Activated CD8-positive, alpha-beta memory T cell treated with anti-CD3 and anti-CD28 coated beads, Interleukin-2, amount 10 ng/mL, durations not matched to agents 7 days and 5 days (primary cell): ENCODE measurements around the gene KRT16. TPM values are rescaled to one million over a fixed set of nuclear protein-coding genes. Genes with fewer than 3 reads are reported as not detected.
"Not testable (repeated sequence)": the region's sequence is repeated elsewhere in the genome, so short reads cannot be mapped to it uniquely, and the experiment has no call there.

Experiments used
- ATAC-seq: fragments of 150-1000 bp; cut with Tn5 transposase; one replicate; pipeline ENCODE4 v1.10.0; 2021; ENCODE audit warnings: moderate library complexity
- CTCF ChIA-PET: fragments of 350-600 bp; sonication (Branson Sonifier 250); formaldehyde crosslinking; loops from one replicate; lab custom pipeline; 2021; ENCODE audit warnings: antibody characterized with exemption; lab: Charles Lee
- DNase-seq: peaks from one replicate; pipeline ENCODE4 v3.0.0-alpha.2; 2020
- H3K27ac Mint-ChIP-seq: one replicate; pipeline ENCODE4 v1.8.0; 2021; ENCODE audit warnings: mild to moderate bottlenecking, mixed read lengths
- H3K27me3 Mint-ChIP-seq: one replicate; pipeline ENCODE4 v1.8.0; 2021; ENCODE audit warnings: mixed read lengths
- H3K36me3 Mint-ChIP-seq: one replicate; pipeline ENCODE4 v1.8.0; 2021; ENCODE audit warnings: mild to moderate bottlenecking, mixed read lengths
- H3K4me1 Mint-ChIP-seq: one replicate; pipeline ENCODE4 v1.8.0; 2021; ENCODE audit warnings: mixed read lengths
- H3K4me3 Mint-ChIP-seq: one replicate; pipeline ENCODE4 v1.8.0; 2021; ENCODE audit warnings: mild to moderate bottlenecking, moderate library complexity, mixed read lengths
- H3K9me3 Mint-ChIP-seq: one replicate; pipeline ENCODE4 v1.8.0; 2022; ENCODE audit warnings: low read depth, mixed read lengths
- total RNA-seq, 2 experiments: library from RNA; stranded (reverse); gene quantifications; one replicate each; pipeline ENCODE4 v1.2.3, GENCODE V29; 2021

Gene KRT16
- total RNA-seq, 2 experiments from 2014 or later = not detected

DNA sequence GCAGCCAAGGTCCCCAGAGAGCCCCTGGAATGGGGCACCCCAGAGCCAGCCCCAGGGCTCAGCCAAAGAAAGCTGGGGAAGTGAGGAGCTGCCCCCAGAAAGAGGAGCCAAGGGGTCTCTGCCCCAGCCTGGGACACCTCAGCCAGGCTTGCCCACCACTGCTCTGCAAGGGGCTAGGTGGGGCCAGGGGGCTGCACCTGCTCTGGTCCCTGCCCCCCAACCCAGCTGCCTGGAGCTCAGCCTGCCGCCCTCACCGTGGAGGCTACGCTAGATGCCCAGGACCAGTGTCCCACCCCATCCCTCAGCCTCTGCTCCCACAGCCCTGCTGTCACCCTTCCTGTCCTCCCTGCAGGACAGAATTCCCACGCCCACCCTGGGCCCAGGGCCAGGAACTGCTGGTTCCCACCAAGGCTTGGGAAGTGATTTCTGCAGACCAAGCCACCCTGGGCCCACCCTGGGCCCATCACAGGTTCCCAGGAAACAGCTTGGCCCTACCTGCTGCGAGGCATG, 39.9 kb upstream of the KRT16 start:
- no peak overlapping the region for H3K27ac Mint-ChIP-seq
- H3K27me3 Mint-ChIP-seq = no peaks in the 10 kb centered on the region
- DNase-seq (no peak), ATAC-seq (no peak)
- no peaks in the 10 kb centered on the region for H3K36me3 Mint-ChIP-seq
- no peaks in the 10 kb centered on the region for H3K9me3 Mint-ChIP-seq
- peaks cover 8% of the 10 kb centered on the region for H3K4me1 Mint-ChIP-seq
- H3K4me3 Mint-ChIP-seq = no peak overlapping the region
- CTCF ChIA-PET = interaction anchor here (1.4 to 15.9 kb wide), 3 partner anchors 13 to 103 kb away, joined by 3 to 558 read pairs (median 11); no protein-coding TSS in a partner anchor

DNA sequence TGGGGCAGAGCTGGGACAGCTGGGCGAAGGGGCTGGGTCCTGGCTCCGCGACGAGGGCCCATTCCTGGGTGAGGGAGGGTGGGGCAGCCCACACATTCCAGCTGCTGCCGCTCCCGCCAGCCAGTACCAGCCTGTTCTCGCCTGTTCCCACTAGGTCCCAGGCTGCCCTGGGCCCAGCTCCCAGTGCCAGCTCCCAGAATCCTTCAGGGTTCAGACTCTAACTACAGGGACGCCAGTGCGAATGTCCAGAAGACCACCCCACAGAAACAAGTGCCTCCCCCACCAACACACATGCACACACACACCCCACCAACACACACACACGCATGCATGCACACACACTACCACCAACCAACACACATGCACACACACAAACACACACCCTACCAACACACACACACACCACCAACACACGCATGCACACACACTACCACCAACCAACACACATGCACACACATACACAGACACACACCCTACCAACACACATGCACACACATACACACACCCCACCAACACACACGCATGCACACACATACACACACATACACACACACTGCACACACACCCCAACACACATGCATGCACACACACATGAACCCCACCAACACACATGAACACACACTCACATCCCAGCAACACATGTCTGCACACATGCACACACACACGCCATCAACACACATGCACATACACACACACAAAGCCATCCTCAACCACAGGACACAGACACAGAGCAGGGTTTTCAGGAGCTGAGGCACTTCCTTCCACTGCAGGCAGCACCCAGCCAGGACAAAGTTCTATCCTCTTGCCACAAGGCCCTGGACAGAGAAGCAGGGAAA, 39.3 kb upstream of the KRT16 start:
- Mint-ChIP-seq H3K27me3 (no peaks in the 10 kb centered on the region), H3K4me3 (no peak overlapping the region), H3K9me3 (no peaks in the 10 kb centered on the region), H3K27ac (no peak overlapping the region), H3K4me1 (peaks cover 8% of the 10 kb centered on the region), H3K36me3 (no peaks in the 10 kb centered on the region)
- CTCF ChIA-PET = interaction anchor here (1.4 to 15.9 kb wide), 4 partner anchors 14 to 103 kb away, joined by 3 to 558 read pairs (median 124); no protein-coding TSS in a partner anchor
- ATAC-seq (no peak), DNase-seq (no peak)

- H3K36me3 Mint-ChIP-seq = no peaks in the 10 kb centered on the region
- no peak for DNase-seq
- H3K4me1 Mint-ChIP-seq = peaks cover 8% of the 10 kb centered on the region
- H3K9me3 Mint-ChIP-seq = no peaks in the 10 kb centered on the region
- no peaks in the 10 kb centered on the region for H3K27me3 Mint-ChIP-seq
- CTCF ChIA-PET = interaction anchor here (1.0 to 15.9 kb wide), 3 partner anchors 15 to 100 kb away, joined by 4 to 558 read pairs (median 236); no protein-coding TSS in a partner anchor
- H3K4me3 Mint-ChIP-seq = no peak overlapping the region
- no peak overlapping the region for H3K27ac Mint-ChIP-seq
- no peak for ATAC-seq
Measured at GRCh38 chr17:41650794-41651624, 38.4 kb upstream of the KRT16 start.

GRCh38 chr17:41649923-41650519, 37.5 kb upstream of the KRT16 start:
- Mint-ChIP-seq H3K27ac (no peak overlapping the region), H3K4me3 (no peak overlapping the region), H3K36me3 (no peaks in the 10 kb centered on the region), H3K27me3 (no peaks in the 10 kb centered on the region), H3K9me3 (no peaks in the 10 kb centered on the region), H3K4me1 (peaks cover 8% of the 10 kb centered on the region)
- ATAC-seq (no peak), DNase-seq (no peak)
- CTCF ChIA-PET = interaction anchor here (0.7 to 15.9 kb wide), 13 partner anchors 16 to 987 kb away, joined by 3 to 558 read pairs (median 11); partner anchors contain the start of genes EIF1 and KRT36

DNA sequence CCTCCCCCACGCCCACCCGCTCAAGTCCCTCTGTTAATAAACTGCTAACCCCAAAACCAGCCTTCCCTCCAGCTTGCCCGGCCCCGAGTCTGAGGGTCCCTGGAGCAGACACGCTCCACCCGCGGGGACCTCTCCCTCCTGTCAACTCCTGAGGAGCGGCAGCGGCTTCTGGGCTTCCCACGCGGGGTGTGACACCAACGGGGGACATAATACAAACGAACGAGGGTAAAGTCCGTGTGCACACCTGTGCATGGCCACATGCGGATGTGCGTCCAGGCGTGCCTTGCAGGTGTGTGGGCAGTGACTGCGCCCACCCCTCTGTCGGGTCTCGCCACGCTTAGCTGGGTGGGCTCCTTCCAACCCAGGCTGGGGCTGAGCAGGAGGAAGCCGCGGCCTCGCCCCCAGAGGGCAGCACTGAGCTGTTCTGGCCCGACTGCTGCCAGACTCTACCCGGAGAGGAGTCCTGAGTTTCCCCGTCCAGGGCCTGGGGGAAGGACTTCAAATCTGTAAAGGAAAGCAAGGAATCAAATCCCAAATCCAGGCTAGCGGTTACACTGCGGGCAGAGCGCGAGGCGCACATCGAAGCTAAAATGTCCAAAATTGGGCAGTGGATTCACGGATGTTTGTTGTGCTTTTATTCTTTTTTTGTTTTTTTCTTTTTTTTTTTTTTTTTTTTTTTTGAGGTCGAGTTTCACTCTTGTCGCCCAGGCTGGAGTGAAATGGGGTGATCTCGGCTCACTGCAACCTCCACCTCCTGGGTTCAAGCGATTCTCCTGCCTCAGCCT, 36.0 kb upstream of the KRT16 start:
- Mint-ChIP-seq H3K36me3 (no peaks in the 10 kb centered on the region), H3K27me3 (no peaks in the 10 kb centered on the region), H3K4me1 (peaks cover 8% of the 10 kb centered on the region), H3K27ac (peak overlapping the region; percentile 75), H3K9me3 (no peaks in the 10 kb centered on the region), H3K4me3 (peak overlapping the region; percentile 55)
- CTCF ChIA-PET = interaction anchor here (0.5 to 15.9 kb wide), 80 partner anchors 9 to 1574 kb away, joined by 3 to 558 read pairs (median 4); partner anchors contain the start of genes EIF1, KLHL10, KRT13 and KRT15
- peak; percentile 89 for DNase-seq
- ATAC-seq = peak; percentile 90

- peak overlapping the region; percentile 30 for H3K4me3 Mint-ChIP-seq
- ATAC-seq (peak; percentile 82), DNase-seq (peak; percentile 90)
- no peaks in the 10 kb centered on the region for H3K9me3 Mint-ChIP-seq
- H3K27ac Mint-ChIP-seq = no peak overlapping the region
- peaks cover 8% of the 10 kb centered on the region for H3K4me1 Mint-ChIP-seq
- CTCF ChIA-PET = interaction anchor here (0.7 to 15.9 kb wide), 69 partner anchors 8 to 1330 kb away, joined by 3 to 558 read pairs (median 5); partner anchors contain the start of genes EIF1, KLHL10, KRT13 and KRT17
- H3K27me3 Mint-ChIP-seq = no peaks in the 10 kb centered on the region
- no peaks in the 10 kb centered on the region for H3K36me3 Mint-ChIP-seq
Measured at GRCh38 chr17:41647940-41648410, 35.4 kb upstream of the KRT16 start.

DNA sequence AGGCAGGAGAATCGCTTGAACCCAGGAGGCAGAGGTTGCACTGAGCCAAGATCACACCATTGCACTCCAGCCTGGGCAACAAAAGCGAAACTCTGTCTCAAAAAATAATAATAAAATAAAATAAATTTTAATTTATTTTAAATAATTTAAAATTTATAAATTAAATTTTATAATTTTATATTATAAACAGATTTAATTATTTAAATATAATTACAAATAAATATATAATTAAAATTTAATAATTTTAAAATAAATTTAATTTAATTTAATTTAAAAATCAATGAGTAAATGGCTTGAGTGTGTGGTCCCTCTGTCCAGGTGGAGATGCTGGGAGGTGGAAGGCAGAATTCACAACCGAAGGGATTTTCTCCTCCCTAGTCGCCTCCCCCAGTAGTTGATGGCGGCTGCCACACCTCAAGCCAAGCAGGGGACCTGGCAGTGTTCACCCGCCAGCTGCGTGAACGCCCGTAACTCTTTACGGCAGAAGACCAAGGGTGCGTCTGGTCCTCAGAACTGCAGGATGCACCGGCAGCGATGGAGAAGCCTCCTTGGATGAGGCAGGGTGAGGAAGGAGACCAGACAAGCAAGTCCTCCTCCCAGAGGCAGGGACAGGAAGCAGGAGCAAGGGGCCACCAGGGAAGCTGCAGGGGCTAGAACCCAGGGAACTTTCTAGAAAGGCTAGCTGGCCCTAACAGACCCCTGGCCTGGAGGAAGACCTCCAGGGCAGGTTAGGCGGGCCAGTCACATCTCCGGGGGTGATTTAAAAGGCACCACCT, 34.7 kb upstream of the KRT16 start:
- no peak overlapping the region for H3K4me3 Mint-ChIP-seq
- no peaks in the 10 kb centered on the region for H3K9me3 Mint-ChIP-seq
- CTCF ChIA-PET = interaction anchor here (0.8 to 15.9 kb wide), 29 partner anchors 7 to 1026 kb away, joined by 3 to 558 read pairs (median 7); no protein-coding TSS in a partner anchor
- H3K27ac Mint-ChIP-seq = no peak overlapping the region
- no peak for DNase-seq
- no peak for ATAC-seq
- H3K4me1 Mint-ChIP-seq = peaks cover 8% of the 10 kb centered on the region
- H3K36me3 Mint-ChIP-seq = no peaks in the 10 kb centered on the region
- H3K27me3 Mint-ChIP-seq = no peaks in the 10 kb centered on the region

DNA sequence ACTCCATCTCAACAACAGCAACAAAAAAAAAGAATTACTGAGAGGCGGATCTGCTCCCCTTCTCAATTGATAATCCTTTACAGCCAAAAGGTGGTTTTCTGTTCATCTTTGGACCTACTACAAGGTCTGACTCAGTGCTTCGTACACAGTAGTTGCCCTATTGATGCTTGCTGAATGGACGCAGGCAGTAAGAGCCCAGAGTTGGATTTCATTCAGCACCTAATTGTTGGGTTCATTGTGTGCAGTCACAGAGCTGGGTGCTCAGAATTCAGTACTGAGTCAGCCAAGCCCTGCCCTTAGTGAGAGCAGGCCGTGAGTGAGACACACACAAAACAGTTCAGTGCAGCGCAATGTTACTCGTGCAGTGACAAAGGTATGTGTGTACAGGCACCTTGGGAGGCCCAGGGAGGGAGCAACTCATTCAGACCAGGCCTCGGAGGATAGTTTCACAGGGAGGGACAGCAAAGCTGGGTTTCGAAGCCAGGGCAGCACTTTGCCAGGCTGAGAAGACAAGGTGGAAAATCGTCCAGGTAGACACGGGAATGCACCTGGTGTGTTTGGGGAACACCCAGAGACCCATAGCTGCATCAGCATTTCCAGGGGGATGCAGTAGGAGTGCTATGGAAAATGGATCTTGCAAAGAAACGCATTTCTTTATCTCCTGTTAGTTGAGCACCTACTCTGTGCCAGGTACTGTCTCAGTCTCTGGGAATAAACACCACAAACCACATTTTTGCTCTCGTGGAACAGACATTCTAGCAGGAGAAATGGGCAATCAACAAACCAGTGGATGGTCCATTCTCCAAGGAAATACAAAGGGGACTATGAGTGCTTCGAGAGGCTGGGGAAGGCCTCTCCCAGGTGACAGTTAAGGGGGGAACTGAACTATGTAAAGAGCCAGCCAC, 29.9 kb upstream of the KRT16 start:
- Mint-ChIP-seq H3K4me1 (no peaks in the 10 kb centered on the region), H3K36me3 (no peaks in the 10 kb centered on the region), H3K9me3 (no peaks in the 10 kb centered on the region), H3K27me3 (no peaks in the 10 kb centered on the region), H3K4me3 (no peak overlapping the region), H3K27ac (no peak overlapping the region)
- DNase-seq = no peak
- ATAC-seq = no peak
- CTCF ChIA-PET = interaction anchor here (0.8 to 15.9 kb wide), 3 partner anchors 23 to 93 kb away, joined by 3 to 558 read pairs (median 236); no protein-coding TSS in a partner anchor

DNA sequence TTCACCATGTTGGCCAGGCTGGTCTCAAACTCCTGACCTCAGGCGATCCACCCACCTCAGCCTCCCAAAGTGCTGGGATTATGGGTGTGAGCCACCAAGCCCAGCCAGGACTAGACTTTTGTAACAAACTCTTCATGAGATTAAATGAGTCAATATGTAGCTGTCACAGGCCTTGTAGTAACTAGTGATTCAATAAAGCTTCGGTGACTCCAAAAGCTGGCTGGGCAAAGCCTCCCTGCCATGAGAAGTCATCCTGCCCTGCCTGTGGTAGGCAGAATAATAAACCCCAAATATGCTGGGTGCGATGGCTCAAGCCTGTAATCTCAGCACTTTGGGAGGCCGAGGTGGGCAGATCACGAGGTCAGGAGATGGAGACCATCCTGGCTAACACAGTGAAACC, 28.0 kb upstream of the KRT16 start:
- not testable (repeated sequence) for H3K4me3 Mint-ChIP-seq, H3K4me1 Mint-ChIP-seq, ATAC-seq, DNase-seq, H3K27me3 Mint-ChIP-seq, H3K36me3 Mint-ChIP-seq, H3K9me3 Mint-ChIP-seq, H3K27ac Mint-ChIP-seq
- CTCF ChIA-PET = interaction anchor here (2.4 to 15.9 kb wide), 2 partner anchors 8 to 25 kb away, joined by 13 to 558 read pairs; no protein-coding TSS in a partner anchor

GRCh38 chr17:41639492-41640473, 27.2 kb upstream of the KRT16 start:
- H3K27ac Mint-ChIP-seq = no peak overlapping the region
- no peaks in the 10 kb centered on the region for H3K4me1 Mint-ChIP-seq
- no peaks in the 10 kb centered on the region for H3K27me3 Mint-ChIP-seq
- no peaks in the 10 kb centered on the region for H3K36me3 Mint-ChIP-seq
- no peak overlapping the region for H3K4me3 Mint-ChIP-seq
- no peaks in the 10 kb centered on the region for H3K9me3 Mint-ChIP-seq
- CTCF ChIA-PET = interaction anchor here (0.5 to 15.9 kb wide), 3 partner anchors 8 to 88 kb away, joined by 3 to 558 read pairs (median 13); no protein-coding TSS in a partner anchor
- no peak for DNase-seq
- ATAC-seq = no peak
